Caco-2 (cell line): Measurements from ENCODE around the gene PITX1. TPM values are rescaled to one million over a fixed set of nuclear protein-coding genes. Genes with fewer than 3 reads are reported as not detected.

ENCODE experiments used
- BruUV-seq: library from RNA; stranded (reverse); fragments of 400-500 nt; replicated peaks from 2 replicates; lab custom pipeline; 2021; lab: Mats Ljungman, UMichigan
- CTCF ChIA-PET: fragments of 300-600 bp; sonication (Branson Sonifier 250); formaldehyde crosslinking; loops from one replicate; lab custom pipeline; 2022; ENCODE audit warnings: antibody characterized with exemption; lab: Charles Lee
- POLR2A ChIA-PET: fragments of 300-600 bp; sonication (Branson Sonifier 250); formaldehyde crosslinking; loops from one replicate; lab custom pipeline; 2022; ENCODE audit warnings: antibody characterized with exemption; lab: Charles Lee
- DNase-seq, 2 experiments: peaks; one replicate each; pipeline versions ENCODE4 v3.0.0 to v3.0.0-alpha.2; 2020 to 2022
- H3K27me3 ChIP-seq: replicated peaks from 2 replicates; pipeline ENCODE4 v1.6.0; 2011; ENCODE audit warnings: low read length; ENCODE audit not compliant: control insufficient read depth, insufficient read depth
- H3K36me3 ChIP-seq: 2 replicates; pipeline ENCODE4 v1.5.1; 2011; ENCODE audit warnings: low read length; ENCODE audit not compliant: control insufficient read depth, insufficient read depth
- H3K4me1 ChIP-seq: fragments of 250-450 bp; sonication (Bioruptor Pico); 2 replicates; pipeline ENCODE4 v1.5.1; 2020; ENCODE audit warnings: mild to moderate bottlenecking
- H3K4me3 ChIP-seq: 2 replicates; pipeline ENCODE4 v1.5.1; 2011; ENCODE audit warnings: low read depth, mild to moderate bottlenecking, control low read depth, low read length
- H3K9me3 ChIP-seq: fragments of 250-450 bp; sonication (Bioruptor Pico); 2 replicates; pipeline ENCODE4 v1.5.1; 2020; ENCODE audit warnings: mild to moderate bottlenecking, moderate library complexity
- H3K27ac Mint-ChIP-seq: one replicate; pipeline ENCODE4 v1.8.0; 2022; ENCODE audit warnings: mixed read lengths; ENCODE audit not compliant: unreplicated experiment
- H3K27me3 Mint-ChIP-seq: one replicate; pipeline ENCODE4 v1.8.0; 2022; ENCODE audit warnings: mixed read lengths; ENCODE audit not compliant: insufficient read depth, unreplicated experiment
- H3K36me3 Mint-ChIP-seq: one replicate; pipeline ENCODE4 v1.8.0; 2022; ENCODE audit warnings: mild to moderate bottlenecking, mixed read lengths; ENCODE audit not compliant: insufficient read depth, unreplicated experiment
- H3K4me1 Mint-ChIP-seq: one replicate; pipeline ENCODE4 v1.8.0; 2022; ENCODE audit warnings: low read depth, mixed read lengths; ENCODE audit not compliant: unreplicated experiment
- H3K4me3 Mint-ChIP-seq: one replicate; pipeline ENCODE4 v1.8.0; 2022; ENCODE audit warnings: mild to moderate bottlenecking, moderate library complexity, mixed read lengths; ENCODE audit not compliant: unreplicated experiment
- H3K9me3 Mint-ChIP-seq: one replicate; pipeline ENCODE4 v1.8.0; 2022; ENCODE audit warnings: mixed read lengths; ENCODE audit not compliant: unreplicated experiment
- intact Hi-C: fragments of 100-400 bp; cut with micrococcal nuclease; formaldehyde crosslinking; loops from one replicate; pipeline ENCODE4 v1.10.0; 2022; ENCODE audit not compliant: unreplicated experiment
- total RNA-seq: library from RNA; stranded (reverse); gene quantifications from 2 replicates; pipeline ENCODE4 v1.2.3, GENCODE V29; 2022
- TF ChIP-seq, protein P1 (sequence below), 2 experiments: fragments of 200-600 bp in 1 of 2; IDR thresholded peaks; 1 replicate in 1 of 2; 2 replicates in 1 of 2; pipeline versions ENCODE4 v1.5.1 to v1.8.0; 2011 to 2022; ENCODE audit warnings: antibody characterized with exemption in 1 of 2, control low read depth in 1 of 2, inconsistent platforms in 1 of 2, low read depth in 1 of 2, low read length in 1 of 2, mild to moderate bottlenecking in 1 of 2, moderate library complexity in 1 of 2; ENCODE audit not compliant: insufficient read depth in 1 of 2, severe bottlenecking in 1 of 2, unreplicated experiment in 1 of 2

PITX1 gene
- total RNA-seq, 1 experiment from 2014 or later, result 117 TPM

DNA sequence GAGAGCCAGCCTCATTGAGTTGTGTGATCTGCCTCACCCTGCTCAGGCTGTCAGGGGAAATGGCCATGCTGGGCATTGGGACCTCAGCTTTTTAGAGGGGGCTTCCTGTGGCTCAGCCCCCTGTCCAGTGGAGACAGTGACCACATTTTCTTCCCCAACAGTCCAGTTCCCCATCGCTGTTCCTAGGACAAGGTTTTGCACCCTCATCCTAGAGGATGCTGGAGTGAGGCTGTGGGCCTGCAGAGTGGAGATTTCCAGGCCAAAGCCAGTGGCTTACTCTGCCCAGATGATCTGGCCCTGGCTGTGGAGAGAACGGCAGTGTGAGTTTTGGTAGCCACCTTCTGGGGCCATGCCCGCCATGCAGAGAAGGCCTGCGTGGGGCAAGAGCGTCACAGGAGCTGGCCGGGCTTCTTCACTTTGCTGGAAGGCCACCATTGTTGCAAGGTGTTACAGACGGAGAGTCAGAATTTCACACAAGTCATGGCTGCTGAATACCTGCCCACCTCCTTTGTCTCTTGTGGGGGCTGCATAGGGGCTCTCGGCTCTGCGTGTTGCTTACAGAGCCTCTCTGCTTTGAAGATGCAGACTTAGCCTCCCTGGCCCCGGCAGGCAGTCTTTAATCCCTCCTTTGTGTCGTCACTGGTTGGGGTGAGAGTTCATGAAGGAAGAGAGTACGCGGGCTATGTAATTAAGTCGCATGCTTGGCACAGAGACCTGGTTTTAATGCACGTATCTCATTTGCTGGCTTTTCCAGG is 35.2 kb upstream of the PITX1 start:
- Mint-ChIP-seq H3K4me1 (no peaks in the 10 kb centered on the region), H3K36me3 (no peaks in the 10 kb centered on the region), H3K27me3 (no peaks in the 10 kb centered on the region), H3K9me3 (no peaks in the 10 kb centered on the region), H3K27ac (no peak overlapping the region), H3K4me3 (no peak overlapping the region)
- intact Hi-C loops, result no loop called here
- Histone ChIP-seq H3K4me1 (peaks cover 5% of the 10 kb centered on the region; the same call in 1 of the 2 replicates), H3K36me3 (no peaks in the 10 kb centered on the region), H3K9me3 (no peaks in the 10 kb centered on the region), H3K27me3 (no peaks in the 10 kb centered on the region), H3K4me3 (no peak overlapping the region)
- TF ChIP-seq, protein P1, sequence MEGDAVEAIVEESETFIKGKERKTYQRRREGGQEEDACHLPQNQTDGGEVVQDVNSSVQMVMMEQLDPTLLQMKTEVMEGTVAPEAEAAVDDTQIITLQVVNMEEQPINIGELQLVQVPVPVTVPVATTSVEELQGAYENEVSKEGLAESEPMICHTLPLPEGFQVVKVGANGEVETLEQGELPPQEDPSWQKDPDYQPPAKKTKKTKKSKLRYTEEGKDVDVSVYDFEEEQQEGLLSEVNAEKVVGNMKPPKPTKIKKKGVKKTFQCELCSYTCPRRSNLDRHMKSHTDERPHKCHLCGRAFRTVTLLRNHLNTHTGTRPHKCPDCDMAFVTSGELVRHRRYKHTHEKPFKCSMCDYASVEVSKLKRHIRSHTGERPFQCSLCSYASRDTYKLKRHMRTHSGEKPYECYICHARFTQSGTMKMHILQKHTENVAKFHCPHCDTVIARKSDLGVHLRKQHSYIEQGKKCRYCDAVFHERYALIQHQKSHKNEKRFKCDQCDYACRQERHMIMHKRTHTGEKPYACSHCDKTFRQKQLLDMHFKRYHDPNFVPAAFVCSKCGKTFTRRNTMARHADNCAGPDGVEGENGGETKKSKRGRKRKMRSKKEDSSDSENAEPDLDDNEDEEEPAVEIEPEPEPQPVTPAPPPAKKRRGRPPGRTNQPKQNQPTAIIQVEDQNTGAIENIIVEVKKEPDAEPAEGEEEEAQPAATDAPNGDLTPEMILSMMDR (IDR thresholded peaks at IDR 0.05; ENCODE audit: insufficient read depth in 1 of 2, low read depth in 1 of 2, low read length in 1 of 2, severe bottlenecking in 1 of 2, unreplicated experiment in 1 of 2), result no peak
- POLR2A ChIA-PET, result no interaction called here
- CTCF ChIA-PET, result no interaction called here
- BruUV-seq, result no TSS peak
- DNase-seq, result no peak

DNA sequence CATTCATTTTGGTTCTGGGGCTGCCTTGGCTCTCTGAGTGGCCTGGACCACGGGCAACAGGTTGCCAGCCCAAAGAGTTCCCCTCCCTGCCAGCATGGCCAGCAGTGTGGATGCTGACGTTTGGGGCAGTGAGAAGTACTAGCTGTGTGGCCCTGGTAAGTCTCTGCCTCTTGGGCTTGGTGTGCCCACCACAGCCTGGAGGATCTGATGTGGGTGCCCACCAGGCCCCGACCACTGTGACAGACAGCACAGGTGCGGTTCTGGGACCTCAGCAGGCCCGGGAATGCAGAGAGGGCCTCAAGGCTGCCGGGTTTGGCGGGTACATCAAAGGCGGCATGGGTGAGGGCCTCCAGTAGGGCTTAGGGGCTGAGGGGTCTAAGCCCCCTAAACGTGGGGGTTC is 33.6 kb upstream of the PITX1 start:
- Mint-ChIP-seq H3K27ac (no peak overlapping the region), H3K4me3 (no peak overlapping the region), H3K27me3 (no peaks in the 10 kb centered on the region), H3K4me1 (no peaks in the 10 kb centered on the region), H3K9me3 (no peaks in the 10 kb centered on the region), H3K36me3 (no peaks in the 10 kb centered on the region)
- Histone ChIP-seq H3K36me3 (no peaks in the 10 kb centered on the region), H3K9me3 (no peaks in the 10 kb centered on the region), H3K27me3 (no peaks in the 10 kb centered on the region), H3K4me1 (peaks cover 2% of the 10 kb centered on the region; the same call in 1 of the 2 replicates), H3K4me3 (no peak overlapping the region)
- ChIA-PET POLR2A (no interaction called here), CTCF (no interaction called here)
- peak in 1 of 2 experiments; percentile 22 for DNase-seq
- BruUV-seq, result no TSS peak
- intact Hi-C loops, result no loop called here
- TF ChIP-seq, protein P1 (IDR thresholded peaks at IDR 0.05; ENCODE audit: insufficient read depth in 1 of 2, low read depth in 1 of 2, low read length in 1 of 2, severe bottlenecking in 1 of 2, unreplicated experiment in 1 of 2), result no peak

DNA sequence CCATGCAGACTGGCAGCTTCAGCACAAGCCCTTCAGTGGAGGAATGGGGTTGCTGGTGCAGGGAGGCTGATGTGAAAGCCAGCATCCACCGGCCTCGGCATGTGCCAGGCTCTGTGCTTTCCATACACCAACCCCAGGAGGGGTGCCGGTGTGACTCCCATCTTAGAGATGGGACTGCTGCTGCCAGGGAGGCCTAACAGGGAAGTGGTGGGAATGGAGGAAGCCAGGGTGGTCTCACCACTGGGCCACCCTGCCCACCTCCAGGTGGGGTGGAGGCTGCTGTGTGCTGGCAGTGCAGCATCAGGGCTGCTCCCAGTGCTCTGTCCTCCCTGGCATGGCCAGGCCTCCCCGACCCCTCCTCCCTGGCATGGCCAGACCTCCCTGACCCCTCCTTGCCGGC is 32.8 kb upstream of the PITX1 start:
- no TSS peak for BruUV-seq

More for the DNA sequence above, 32.8 kb upstream of the PITX1 start:
- no peak overlapping the region for H3K27ac Mint-ChIP-seq
- Histone ChIP-seq H3K27me3 (no peaks in the 10 kb centered on the region), H3K4me3 (no peak overlapping the region), H3K9me3 (no peaks in the 10 kb centered on the region), H3K36me3 (no peaks in the 10 kb centered on the region), H3K4me1 (no peaks in the 10 kb centered on the region)
- ChIA-PET CTCF (no interaction called here), POLR2A (no interaction called here)
- H3K9me3 Mint-ChIP-seq, result no peaks in the 10 kb centered on the region
- no peaks in the 10 kb centered on the region for H3K36me3 Mint-ChIP-seq
- TF ChIP-seq, protein P1 (IDR thresholded peaks at IDR 0.05; ENCODE audit: insufficient read depth in 1 of 2, low read depth in 1 of 2, low read length in 1 of 2, severe bottlenecking in 1 of 2, unreplicated experiment in 1 of 2), result no peak
- intact Hi-C loops, result no loop called here
- H3K4me1 Mint-ChIP-seq, result no peaks in the 10 kb centered on the region
- no peak overlapping the region for H3K4me3 Mint-ChIP-seq
- H3K27me3 Mint-ChIP-seq, result no peaks in the 10 kb centered on the region
- DNase-seq, result peak in 1 of 2 experiments; percentile 17
